ENCODE data around the gene GGA1.
A peak's percentile ranks its signal among the peaks of the same experiment; 100 is the strongest.
"Not testable (repeated sequence)": the region's sequence is repeated elsewhere in the genome, so short reads cannot be mapped to it uniquely, and the experiment has no call there.

The GGA1 gene

DNA sequence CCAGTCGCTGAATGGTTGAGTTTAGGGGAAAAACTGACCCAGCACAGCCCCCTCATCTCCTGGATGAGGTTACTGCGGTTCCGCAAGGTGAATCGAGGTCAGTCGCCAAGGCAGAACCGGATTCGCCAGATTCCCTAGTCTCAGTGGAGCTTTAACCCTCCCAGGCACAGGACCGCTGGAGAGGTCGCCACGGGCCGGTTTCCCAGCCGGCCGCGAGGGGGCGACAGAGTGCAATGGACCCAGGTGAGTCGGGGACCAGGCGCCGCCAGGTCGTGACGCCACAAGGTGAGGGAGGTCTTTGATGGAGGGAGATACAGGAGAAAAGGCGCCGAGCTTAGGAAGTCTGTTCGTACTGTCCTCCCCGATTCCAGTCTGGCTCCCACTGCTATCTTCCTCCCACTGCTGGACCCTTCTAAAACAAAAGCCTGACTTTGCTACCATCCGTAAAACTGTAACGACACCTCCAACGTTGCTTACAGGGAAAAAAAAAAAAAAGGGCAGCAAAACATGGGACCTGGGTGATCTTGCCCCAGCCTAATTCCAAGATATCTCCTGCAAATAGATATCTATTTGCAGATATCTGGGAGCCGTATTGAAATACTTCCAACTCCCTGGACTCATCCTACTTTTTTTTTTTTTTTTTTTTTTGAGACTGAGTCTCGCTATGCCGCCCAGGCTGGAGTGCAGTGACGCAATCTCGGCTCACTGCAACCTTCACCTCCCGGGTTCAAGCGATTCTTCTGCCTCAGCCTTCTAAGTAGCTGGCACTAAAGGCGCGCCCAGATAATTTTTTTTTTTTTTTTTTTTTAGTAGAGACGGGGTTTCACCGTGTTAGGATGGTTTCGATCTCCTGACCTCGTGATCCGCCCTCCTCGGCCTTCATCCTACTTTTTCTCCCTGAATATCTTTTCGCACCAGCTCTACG, 1.4 kb upstream of the GGA1 start:
- H3K9me3 ChIP-seq (ENCODE audit: insufficient read depth, low read length): no peaks in the 10 kb centered on the region
- peaks cover 6% of the 10 kb centered on the region for H3K36me3 ChIP-seq (replicated peaks; ENCODE audit: low read depth, low read length)
- H3K79me2 ChIP-seq (ENCODE audit: low read length): peaks cover 30% of the 10 kb centered on the region
- peak overlapping the region; percentile 89 for H3K27ac ChIP-seq (ENCODE audit: low read length)
- H3K9ac ChIP-seq (ENCODE audit: low read length): peak overlapping the region; percentile 87
- no peaks in the 10 kb centered on the region for H4K20me1 ChIP-seq (ENCODE audit: insufficient read depth, low read length)
- H3K4me1 ChIP-seq (ENCODE audit: low read length): peaks cover 13% of the 10 kb centered on the region
- TF ChIP-seq EZH2phosphoT487 (IDR thresholded peaks at IDR 0.05; ENCODE audit: low read depth): no peak
- TF ChIP-seq, protein P1, sequence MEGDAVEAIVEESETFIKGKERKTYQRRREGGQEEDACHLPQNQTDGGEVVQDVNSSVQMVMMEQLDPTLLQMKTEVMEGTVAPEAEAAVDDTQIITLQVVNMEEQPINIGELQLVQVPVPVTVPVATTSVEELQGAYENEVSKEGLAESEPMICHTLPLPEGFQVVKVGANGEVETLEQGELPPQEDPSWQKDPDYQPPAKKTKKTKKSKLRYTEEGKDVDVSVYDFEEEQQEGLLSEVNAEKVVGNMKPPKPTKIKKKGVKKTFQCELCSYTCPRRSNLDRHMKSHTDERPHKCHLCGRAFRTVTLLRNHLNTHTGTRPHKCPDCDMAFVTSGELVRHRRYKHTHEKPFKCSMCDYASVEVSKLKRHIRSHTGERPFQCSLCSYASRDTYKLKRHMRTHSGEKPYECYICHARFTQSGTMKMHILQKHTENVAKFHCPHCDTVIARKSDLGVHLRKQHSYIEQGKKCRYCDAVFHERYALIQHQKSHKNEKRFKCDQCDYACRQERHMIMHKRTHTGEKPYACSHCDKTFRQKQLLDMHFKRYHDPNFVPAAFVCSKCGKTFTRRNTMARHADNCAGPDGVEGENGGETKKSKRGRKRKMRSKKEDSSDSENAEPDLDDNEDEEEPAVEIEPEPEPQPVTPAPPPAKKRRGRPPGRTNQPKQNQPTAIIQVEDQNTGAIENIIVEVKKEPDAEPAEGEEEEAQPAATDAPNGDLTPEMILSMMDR (IDR thresholded peaks at IDR 0.05; ENCODE audit: low read depth, low read length): peak; percentile 98
- H3K27me3 ChIP-seq (ENCODE audit: low read depth, low read length): peaks cover 12% of the 10 kb centered on the region
- peak overlapping the region; percentile 98 for H2AFZ ChIP-seq (ENCODE audit: low read depth, low read length)
- peak overlapping the region; percentile 80 for H3K4me3 ChIP-seq (ENCODE audit: low read length)
- H3K4me2 ChIP-seq (ENCODE audit: low read length): peak overlapping the region; percentile 86

DNA sequence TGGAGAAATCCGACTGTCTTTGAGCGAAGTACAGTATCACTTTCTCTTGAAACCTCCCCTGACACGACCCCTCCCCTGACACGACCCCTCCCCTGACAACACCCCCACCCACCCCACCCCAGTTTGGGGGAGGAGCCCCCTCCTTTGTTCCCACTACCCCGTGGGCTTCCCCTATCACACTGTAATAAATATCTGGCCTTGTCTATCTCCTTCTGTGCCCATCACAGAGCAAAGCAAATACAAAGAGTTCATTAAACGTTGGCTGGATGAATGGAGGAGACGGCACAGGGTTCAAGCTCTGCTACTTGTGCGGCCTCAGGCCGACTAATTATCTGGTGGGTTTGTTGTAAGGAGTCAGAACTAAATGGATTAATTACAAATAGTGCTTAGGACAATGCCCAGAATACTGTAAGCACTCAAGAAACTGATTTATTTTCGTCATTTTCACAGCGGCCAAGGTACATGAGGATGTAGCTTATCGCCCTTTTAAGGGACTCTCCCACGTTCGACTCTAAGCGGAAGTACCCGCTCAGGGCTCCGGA, 628 bp upstream of the GGA1 start:
- Histone ChIP-seq H3K79me2 (ENCODE audit: low read length) (peaks cover 34% of the 10 kb centered on the region), H3K4me2 (ENCODE audit: low read length) (peak overlapping the region; percentile 86), H3K27me3 (ENCODE audit: low read depth, low read length) (peaks cover 12% of the 10 kb centered on the region), H4K20me1 (ENCODE audit: insufficient read depth, low read length) (no peaks in the 10 kb centered on the region), H2AFZ (ENCODE audit: low read depth, low read length) (peak overlapping the region; percentile 73), H3K9me3 (ENCODE audit: insufficient read depth, low read length) (no peaks in the 10 kb centered on the region), H3K9ac (ENCODE audit: low read length) (peak overlapping the region; percentile 87), H3K27ac (ENCODE audit: low read length) (peak overlapping the region; percentile 89), H3K4me3 (ENCODE audit: low read length) (peak overlapping the region; percentile 80), H3K36me3 (replicated peaks; ENCODE audit: low read depth, low read length) (peaks cover 9% of the 10 kb centered on the region), H3K4me1 (ENCODE audit: low read length) (peaks cover 13% of the 10 kb centered on the region)
- TF ChIP-seq, protein P1 (IDR thresholded peaks at IDR 0.05; ENCODE audit: low read depth, low read length): no peak
- TF ChIP-seq EZH2phosphoT487 (IDR thresholded peaks at IDR 0.05; ENCODE audit: low read depth): no peak

DNA sequence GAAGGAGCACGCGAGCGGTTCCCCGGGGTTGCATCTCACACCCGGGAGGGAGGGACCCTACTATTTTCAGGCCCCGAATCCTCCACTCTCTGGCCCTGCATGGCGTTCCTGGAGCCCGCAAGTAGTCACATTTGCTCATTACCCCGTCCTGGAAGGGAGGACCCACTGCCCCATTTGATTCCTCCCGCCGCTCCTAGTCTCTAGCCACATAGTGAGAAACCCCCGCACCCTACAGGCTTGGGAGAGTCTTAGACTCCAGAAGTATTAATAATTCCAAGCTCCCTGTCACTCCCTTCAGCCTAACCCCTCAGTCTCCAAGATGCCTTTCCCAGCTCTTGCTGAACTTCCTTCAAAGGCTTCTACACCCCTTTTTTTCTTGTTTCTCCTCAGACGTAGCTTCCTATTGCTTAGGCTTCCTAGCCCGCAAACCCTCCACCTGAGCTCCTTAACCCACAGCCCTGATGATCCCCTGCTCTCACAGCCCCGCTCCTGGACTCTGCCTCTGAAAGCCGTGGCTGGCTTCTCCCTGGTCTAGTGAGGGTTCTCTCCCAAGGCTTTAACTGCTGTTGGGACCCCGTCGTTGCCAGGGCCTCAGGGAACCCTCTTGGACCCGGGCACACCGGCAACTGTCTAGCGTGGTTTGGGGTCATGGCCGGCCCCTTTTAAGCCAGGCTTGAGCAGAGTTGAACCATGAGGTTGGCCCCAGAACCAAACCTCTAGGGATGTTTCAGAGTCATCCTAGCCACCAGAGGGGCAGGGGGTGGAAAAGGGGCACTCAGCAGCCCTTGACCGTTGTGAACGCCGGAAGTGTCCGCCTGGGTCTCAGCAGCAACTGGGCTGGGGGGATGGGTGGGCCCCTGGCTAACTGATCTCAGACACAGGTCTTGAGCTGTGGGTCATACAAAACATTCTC, 862 bp downstream of the GGA1 start:
- no peaks in the 10 kb centered on the region for H3K9me3 ChIP-seq (ENCODE audit: insufficient read depth, low read length)
- no peak overlapping the region for H2AFZ ChIP-seq (ENCODE audit: low read depth, low read length)
- peak overlapping the region; percentile 80 for H3K4me3 ChIP-seq (ENCODE audit: low read length)
- peaks cover 12% of the 10 kb centered on the region for H3K27me3 ChIP-seq (ENCODE audit: low read depth, low read length)
- no peaks in the 10 kb centered on the region for H4K20me1 ChIP-seq (ENCODE audit: insufficient read depth, low read length)
- peaks cover 13% of the 10 kb centered on the region for H3K4me1 ChIP-seq (ENCODE audit: low read length)
- H3K36me3 ChIP-seq (replicated peaks; ENCODE audit: low read depth, low read length): peaks cover 18% of the 10 kb centered on the region
- TF ChIP-seq, protein P1 (IDR thresholded peaks at IDR 0.05; ENCODE audit: low read depth, low read length): no peak
- no peak for TF ChIP-seq EZH2phosphoT487 (IDR thresholded peaks at IDR 0.05; ENCODE audit: low read depth)
- H3K9ac ChIP-seq (ENCODE audit: low read length): peak overlapping the region; percentile 87
- H3K27ac ChIP-seq (ENCODE audit: low read length): peak overlapping the region; percentile 89
- peaks cover 36% of the 10 kb centered on the region for H3K79me2 ChIP-seq (ENCODE audit: low read length)
- peak overlapping the region; percentile 93 for H3K4me2 ChIP-seq (ENCODE audit: low read length)

DNA sequence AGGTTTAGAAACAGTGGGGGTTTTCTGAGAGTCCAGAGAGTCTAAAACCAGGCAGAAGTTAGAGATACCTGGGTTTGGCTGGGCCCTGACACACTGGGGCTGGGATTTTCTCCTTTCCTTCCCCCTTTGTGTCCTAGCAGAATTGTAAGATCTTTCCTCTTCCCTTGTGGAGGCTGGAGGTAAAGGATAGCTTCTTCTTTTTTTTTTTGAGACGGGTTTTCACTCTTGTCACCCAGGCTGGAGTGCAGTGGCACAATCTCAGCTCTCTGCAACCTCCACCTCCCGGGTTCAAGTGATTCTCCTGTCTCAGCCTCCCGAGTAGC, 1.5 kb downstream of the GGA1 start:
- not testable (repeated sequence) for H4K20me1 ChIP-seq (ENCODE audit: insufficient read depth, low read length); H3K9me3 ChIP-seq (ENCODE audit: insufficient read depth, low read length); H3K27me3 ChIP-seq (ENCODE audit: low read depth, low read length); H2AFZ ChIP-seq (ENCODE audit: low read depth, low read length)
- peaks cover 36% of the 10 kb centered on the region for H3K79me2 ChIP-seq (ENCODE audit: low read length)
- H3K4me3 ChIP-seq (ENCODE audit: low read length): peak overlapping the region; percentile 80
- H3K27ac ChIP-seq (ENCODE audit: low read length): peak overlapping the region; percentile 89
- H3K36me3 ChIP-seq (replicated peaks; ENCODE audit: low read depth, low read length): peaks cover 18% of the 10 kb centered on the region
- peak overlapping the region; percentile 93 for H3K4me2 ChIP-seq (ENCODE audit: low read length)
- H3K9ac ChIP-seq (ENCODE audit: low read length): peak overlapping the region; percentile 87
- peaks cover 13% of the 10 kb centered on the region for H3K4me1 ChIP-seq (ENCODE audit: low read length)
